ENCODE measurements around the gene ACIN1.

The ACIN1 gene

GRCh38 chr14:23058654-23059504 is 36.1 kb downstream of the ACIN1 start:
- peak overlapping the region; percentile 90 for H3K27ac ChIP-seq
- no peak for TF ChIP-seq ZFX (IDR thresholded peaks at IDR 0.05; ENCODE audit: borderline replicate concordance)
- no peak for TF ChIP-seq CTCF (IDR thresholded peaks at IDR 0.05)

- TF ChIP-seq ZFX (IDR thresholded peaks at IDR 0.05; ENCODE audit: borderline replicate concordance), result no peak
- TF ChIP-seq CTCF (IDR thresholded peaks at IDR 0.05), result peak; percentile 95
- H3K27ac ChIP-seq, result peak overlapping the region; percentile 90
Observed at GRCh38 chr14:23057757-23058653, 36.9 kb downstream of the ACIN1 start.

GRCh38 chr14:23056956-23057756 is 37.8 kb downstream of the ACIN1 start, which contains the start of gene CDH24:
Gene CDH24, minus strand, starts transcription at chr14:23057520. Its CDS starts 1,787 bp downstream, at chr14:23055733.
- TF ChIP-seq CTCF (IDR thresholded peaks at IDR 0.05), result no peak
- no peak for TF ChIP-seq ZFX (IDR thresholded peaks at IDR 0.05; ENCODE audit: borderline replicate concordance)
- peak within 1 kb of the TSS; percentile 90 for H3K27ac ChIP-seq

GRCh38 chr14:23056145-23056955 is 38.6 kb downstream of the ACIN1 start:
- H3K27ac ChIP-seq, result peak overlapping the region; percentile 90
- TF ChIP-seq CTCF (IDR thresholded peaks at IDR 0.05) (peak; percentile 84), ZFX (IDR thresholded peaks at IDR 0.05; ENCODE audit: borderline replicate concordance) (no peak)

GRCh38 chr14:23055621-23056144 is 39.3 kb downstream of the ACIN1 start:
- H3K27ac ChIP-seq, result peak overlapping the region; percentile 90
- TF ChIP-seq CTCF (IDR thresholded peaks at IDR 0.05), result no peak
- TF ChIP-seq ZFX (IDR thresholded peaks at IDR 0.05; ENCODE audit: borderline replicate concordance), result no peak

- no peak for TF ChIP-seq CTCF (IDR thresholded peaks at IDR 0.05)
- no peak for TF ChIP-seq ZFX (IDR thresholded peaks at IDR 0.05; ENCODE audit: borderline replicate concordance)
- H3K27ac ChIP-seq, result no peak overlapping the region
Observed at GRCh38 chr14:23055147-23055550, 39.8 kb downstream of the ACIN1 start.

Measured in 22Rv1 (cell line).